GM20431 (cell line): ENCODE measurements around the gene U2AF2.

Experiments
- in situ Hi-C: fragments of 300-500 bp; cut with MseI, MboI; formaldehyde crosslinking; loops from one replicate; pipeline ENCODE4 v1.15.0; 2020; ENCODE audit warnings: low sequenced_read_pairs; ENCODE audit not compliant: unreplicated experiment

Gene U2AF2

GRCh38 chr19:55642153-55643002, 12.5 kb upstream of the U2AF2 start:
- in situ Hi-C loops, result no loop called here

- in situ Hi-C loops, result no loop called here
Observed at GRCh38 chr19:55643003-55643886, 11.6 kb upstream of the U2AF2 start, which contains the start of gene ZNF581. TSS of gene ZNF581 (plus strand) at chr19:55643649. CDS start at chr19:55644572, 923 bp downstream.

GRCh38 chr19:55643887-55644176, 11.0 kb upstream of the U2AF2 start:
- in situ Hi-C loops, result no loop called here

- in situ Hi-C loops, result no loop called here
Observed at GRCh38 chr19:55644191-55644833, 10.5 kb upstream of the U2AF2 start.

- in situ Hi-C loops, result no loop called here
Observed at GRCh38 chr19:55644842-55645511, 9.9 kb upstream of the U2AF2 start.

GRCh38 chr19:55645512-55645881, 9.3 kb upstream of the U2AF2 start:
- in situ Hi-C loops, result no loop called here

- in situ Hi-C loops, result no loop called here
Observed at GRCh38 chr19:55646889-55647731, 7.7 kb upstream of the U2AF2 start.

GRCh38 chr19:55647732-55648584, 6.9 kb upstream of the U2AF2 start, which contains the start of gene CCDC106:
TSS of gene CCDC106 (plus strand) at chr19:55648212. CDS start at chr19:55649047, 835 bp downstream.
- in situ Hi-C loops, result no loop called here

- in situ Hi-C loops, result no loop called here
Observed at GRCh38 chr19:55648585-55649267, 6.1 kb upstream of the U2AF2 start.

- in situ Hi-C loops, result no loop called here
Observed at GRCh38 chr19:55649268-55650125, 5.3 kb upstream of the U2AF2 start.

- in situ Hi-C loops, result no loop called here
Observed at GRCh38 chr19:55650126-55650557, 4.7 kb upstream of the U2AF2 start.

GRCh38 chr19:55650602-55651230, 4.1 kb upstream of the U2AF2 start:
- in situ Hi-C loops, result no loop called here

GRCh38 chr19:55651236-55651635, 3.6 kb upstream of the U2AF2 start:
- in situ Hi-C loops, result no loop called here

GRCh38 chr19:55652311-55653128, 2.3 kb upstream of the U2AF2 start:
- in situ Hi-C loops, result no loop called here

- in situ Hi-C loops, result no loop called here
Observed at GRCh38 chr19:55653651-55654322, 1.0 kb upstream of the U2AF2 start.
